Cerebellar nuclear complex (tissue), 1 donor: Measurements from ENCODE around the gene HOXA9.

ENCODE experiments used
- DNase-seq, 2 experiments: peaks; one replicate each; lab custom pipeline; 2025; lab: John Stamatoyannopoulos, UW

HOXA9 gene

DNA sequence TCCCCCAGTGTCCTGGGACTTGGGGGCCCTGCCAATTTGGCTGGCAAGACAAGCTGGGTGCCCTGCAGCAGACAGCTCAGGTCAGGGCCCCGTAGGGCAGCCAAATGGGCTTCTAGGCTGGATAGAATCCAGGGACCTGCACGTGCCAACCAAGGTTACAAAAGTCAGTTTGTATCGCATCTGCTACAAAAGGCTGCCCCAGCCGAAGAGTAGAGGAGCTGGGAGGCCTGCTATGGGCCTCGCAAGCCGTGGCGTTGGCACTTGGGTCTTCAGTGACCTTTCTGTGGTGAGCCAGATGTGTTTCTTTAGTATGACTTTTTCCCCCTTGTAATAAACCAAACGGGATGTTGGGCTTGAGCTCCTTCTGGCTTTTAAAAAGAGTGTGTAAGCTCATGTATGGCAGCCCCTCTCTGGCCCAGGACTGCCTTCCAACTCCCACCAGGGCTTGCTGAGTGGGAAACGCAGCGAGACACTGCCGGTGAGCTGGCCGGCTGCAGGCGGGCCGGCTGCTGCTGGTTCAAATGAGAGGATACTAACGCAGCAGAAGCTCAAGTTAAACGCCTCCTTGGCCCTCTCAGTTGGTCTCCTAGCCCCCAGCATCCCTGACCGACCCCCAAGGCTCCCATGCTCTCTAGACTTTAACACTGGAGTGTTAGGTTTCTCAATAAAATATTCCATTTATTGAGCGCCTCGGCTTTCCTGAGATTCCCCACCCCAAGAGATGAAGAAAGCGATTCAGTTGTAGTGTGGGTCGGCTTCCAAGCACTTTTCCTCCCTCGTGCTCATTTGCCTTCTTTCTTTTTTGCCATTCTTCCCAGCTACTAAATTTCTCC, 11.8 kb upstream of the HOXA9 start:
- DNase-seq, result no peak

DNA sequence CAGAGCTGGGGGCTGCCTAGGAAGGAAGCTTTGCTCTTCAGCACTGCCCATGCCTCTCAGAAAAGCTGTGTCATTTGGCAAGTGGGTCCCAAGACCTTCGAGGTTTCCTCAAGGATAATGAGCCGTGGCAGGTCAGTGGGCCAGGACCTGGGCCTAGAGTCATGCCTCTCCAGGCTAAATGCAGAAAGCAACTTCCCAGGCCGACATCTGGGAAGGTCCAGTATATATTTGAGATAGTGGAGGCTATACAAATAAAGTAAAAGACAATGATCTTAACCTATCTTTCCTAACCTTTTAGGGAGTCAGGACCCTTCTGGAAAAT, 11.1 kb upstream of the HOXA9 start:
- no peak for DNase-seq

DNA sequence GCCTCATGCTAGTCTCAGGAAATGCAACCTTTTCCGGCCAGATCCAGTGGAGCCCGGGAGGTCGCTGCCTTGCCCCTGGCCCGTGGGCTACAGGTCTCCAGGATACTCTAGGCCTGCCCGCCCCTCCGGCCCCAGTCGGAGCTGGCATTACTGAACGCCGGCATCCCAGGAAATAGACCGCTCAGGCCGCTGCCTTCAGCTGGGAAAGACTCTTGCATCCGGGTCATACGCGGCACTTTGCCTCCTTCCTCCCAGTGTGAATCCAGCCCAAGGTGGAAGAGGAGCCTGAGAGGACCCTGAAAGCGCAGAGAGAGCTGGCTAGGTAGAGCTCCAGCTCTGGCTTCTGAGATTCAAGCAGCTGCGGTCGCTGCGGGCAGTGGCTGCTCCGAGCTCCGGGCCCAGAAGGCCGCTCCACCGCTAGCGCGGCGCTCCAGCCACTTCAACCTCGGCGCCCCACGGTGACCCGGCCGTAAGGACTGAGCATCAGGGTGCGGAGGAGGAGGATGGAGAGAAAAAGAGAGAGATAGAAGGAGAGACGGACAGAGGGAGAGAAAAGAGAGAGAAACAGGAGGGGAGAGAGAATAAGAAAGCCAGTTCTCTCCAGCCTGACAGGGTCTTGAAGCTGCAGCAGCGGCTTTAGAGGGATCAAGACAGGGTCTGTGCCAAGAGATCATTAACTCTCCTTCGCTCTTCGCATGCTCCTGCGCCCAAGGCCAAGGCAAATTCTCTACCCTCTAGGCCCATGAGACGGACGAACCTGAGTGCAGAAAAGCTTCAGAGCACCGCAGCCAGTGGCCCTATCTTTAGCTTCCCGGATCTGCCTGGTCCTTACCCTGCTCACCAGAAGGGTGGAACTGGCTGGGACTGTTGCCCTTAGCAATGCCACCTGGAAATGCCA, 10.5 kb upstream of the HOXA9 start:
- no peak for DNase-seq

- DNase-seq, result no peak
These were observed 9.7 kb upstream of the HOXA9 start for GRCh38 chr7:27174874-27175625.

DNA sequence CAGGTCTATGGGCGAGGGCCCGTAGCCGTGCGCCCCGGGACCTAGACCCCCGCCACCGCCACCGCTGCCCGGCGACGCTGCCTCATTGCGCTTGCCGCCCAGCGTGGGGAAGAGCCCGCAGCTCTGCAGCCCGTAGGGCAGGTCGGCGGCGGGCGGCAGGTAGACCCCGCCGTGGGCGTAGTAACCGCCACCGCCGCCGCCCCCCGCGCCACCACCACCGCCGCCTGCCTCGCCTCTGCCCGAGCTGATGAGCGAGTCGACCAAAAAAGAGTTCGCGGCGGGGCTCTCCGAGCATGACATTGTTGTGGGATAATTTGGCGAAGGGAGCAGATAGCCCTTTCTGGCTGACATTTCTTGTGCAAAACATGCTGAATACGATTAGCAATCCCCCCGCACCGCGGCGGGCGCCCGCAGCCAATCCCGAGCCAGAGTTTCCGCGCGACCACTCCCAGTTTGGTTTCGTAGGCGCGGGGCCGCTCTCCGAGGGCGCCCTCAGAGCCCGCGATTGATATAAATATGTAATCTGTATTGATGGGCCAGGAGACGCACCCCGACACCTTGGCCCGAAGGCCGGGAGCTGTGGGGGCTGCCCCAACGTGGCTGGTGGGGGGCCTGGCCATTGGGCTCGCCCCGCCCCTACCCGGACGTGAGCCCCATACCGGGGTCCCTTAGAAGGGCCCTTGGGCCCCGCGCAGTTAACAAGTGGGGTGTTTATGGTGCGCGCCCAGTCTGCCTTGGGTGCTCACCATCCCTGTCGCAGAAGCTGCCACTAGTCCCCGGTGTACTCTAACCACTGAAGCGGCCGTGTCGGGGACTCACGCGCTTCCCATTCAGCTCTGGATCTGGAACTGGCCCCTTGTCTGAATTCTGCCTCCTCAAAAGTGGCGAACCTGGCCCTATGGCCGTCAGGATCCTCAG, 8.9 kb upstream of the HOXA9 start, which contains the start of gene HOXA10:
Gene HOXA10, minus strand, starts transcription at position 365 of the 918 bp plus-strand sequence. Its CDS starts 14 bp downstream, at position 351.
- no peak for DNase-seq

GRCh38 chr7:27173511-27173955, 8.2 kb upstream of the HOXA9 start:
- no peak for DNase-seq

GRCh38 chr7:27172823-27173510, 7.6 kb upstream of the HOXA9 start:
- no peak for DNase-seq

GRCh38 chr7:27172315-27172774, 7.0 kb upstream of the HOXA9 start:
- no peak for DNase-seq

DNA sequence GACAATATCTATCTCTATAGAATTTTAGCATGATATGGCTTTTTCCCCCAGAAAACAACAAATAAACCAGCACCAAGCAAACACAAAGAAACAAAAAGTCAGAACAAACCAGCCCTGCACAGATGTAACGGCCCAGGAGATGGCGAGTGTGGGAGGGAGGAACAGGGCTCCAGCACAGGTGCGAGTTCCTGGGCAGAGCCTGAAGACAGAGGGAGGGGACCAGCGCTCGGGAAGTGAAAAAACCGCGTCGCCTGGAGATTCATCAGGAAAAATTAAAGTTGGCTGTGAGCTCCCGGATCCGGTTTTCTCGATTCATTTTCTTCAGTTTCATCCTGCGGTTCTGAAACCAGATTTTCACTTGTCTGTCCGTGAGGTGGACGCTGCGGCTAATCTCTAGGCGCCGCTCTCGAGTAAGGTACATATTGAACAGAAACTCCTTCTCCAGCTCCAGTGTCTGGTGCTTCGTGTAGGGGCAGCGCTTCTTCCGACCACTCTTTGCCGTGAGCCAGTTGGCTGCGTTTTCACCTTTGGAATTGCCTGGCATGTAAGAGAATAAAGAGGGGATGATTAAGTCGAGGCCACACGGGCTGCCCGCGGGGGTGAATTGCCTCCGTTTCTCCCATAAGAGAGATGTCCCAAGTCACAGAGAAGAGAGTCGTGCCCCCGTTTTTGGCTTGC, 6.4 kb upstream of the HOXA9 start:
- no peak for DNase-seq

- DNase-seq, result no peak
These were observed 5.9 kb upstream of the HOXA9 start for GRCh38 chr7:27171325-27171636.

- no peak for DNase-seq
These were observed 5.3 kb upstream of the HOXA9 start for GRCh38 chr7:27170426-27171324.

DNA sequence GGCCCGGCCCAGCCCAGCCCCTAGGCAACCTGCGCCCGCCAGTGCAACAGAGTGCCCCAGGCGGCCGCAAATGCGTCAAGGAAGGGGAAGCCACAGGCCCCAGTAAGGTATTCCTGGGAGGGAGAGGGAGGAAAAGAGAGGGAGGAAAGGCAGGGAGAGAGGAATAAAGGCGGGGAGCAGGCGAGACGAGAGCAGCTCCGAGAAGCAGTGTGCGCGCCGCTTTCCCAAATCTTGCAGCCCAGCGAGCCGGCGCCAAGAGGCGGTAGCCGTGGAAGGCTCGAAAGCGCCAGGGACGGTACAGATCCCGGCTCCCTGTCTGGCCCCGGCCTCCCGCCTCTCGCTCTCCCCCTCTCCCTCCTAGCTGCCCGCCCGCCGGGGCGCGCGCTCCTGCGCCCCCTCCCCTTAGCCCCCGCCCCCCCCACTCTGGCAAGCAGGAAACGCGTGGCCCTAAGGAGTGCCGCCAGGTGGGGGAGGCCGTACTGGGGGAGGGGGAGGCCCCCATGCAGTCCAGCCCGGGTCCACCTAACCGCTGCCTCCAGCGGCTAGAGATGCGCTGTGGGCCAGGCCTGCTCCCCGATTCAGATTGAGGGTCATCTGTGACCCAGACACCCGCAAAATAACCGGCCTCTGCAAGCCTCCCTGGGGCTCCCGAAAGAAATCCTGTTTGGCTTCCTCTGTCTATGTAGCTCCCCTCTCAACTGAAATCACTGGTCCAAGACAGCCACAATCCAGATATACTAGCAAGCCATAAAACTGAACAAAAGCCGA, 4.5 kb upstream of the HOXA9 start:
- no peak for DNase-seq

GRCh38 chr7:27168265-27168947, 3.1 kb upstream of the HOXA9 start:
- DNase-seq, result no peak

DNA sequence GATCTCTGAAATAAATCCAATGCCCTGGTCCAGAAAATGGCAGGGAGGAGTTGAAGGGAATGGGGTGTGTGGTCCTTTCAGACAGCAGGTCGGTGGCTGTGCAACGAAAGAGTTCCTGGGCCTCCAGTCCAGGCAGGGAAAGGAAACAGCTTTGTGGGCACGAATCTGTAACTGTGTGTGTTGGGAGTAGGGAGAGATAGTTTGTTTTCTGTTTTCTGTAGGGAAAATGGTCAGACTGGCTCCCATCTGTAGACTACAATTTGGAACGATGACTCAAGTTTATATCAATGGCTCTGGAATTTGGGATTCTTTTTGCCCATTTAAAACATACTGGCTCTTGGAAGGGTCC, 2.6 kb upstream of the HOXA9 start:
- DNase-seq, result no peak

DNA sequence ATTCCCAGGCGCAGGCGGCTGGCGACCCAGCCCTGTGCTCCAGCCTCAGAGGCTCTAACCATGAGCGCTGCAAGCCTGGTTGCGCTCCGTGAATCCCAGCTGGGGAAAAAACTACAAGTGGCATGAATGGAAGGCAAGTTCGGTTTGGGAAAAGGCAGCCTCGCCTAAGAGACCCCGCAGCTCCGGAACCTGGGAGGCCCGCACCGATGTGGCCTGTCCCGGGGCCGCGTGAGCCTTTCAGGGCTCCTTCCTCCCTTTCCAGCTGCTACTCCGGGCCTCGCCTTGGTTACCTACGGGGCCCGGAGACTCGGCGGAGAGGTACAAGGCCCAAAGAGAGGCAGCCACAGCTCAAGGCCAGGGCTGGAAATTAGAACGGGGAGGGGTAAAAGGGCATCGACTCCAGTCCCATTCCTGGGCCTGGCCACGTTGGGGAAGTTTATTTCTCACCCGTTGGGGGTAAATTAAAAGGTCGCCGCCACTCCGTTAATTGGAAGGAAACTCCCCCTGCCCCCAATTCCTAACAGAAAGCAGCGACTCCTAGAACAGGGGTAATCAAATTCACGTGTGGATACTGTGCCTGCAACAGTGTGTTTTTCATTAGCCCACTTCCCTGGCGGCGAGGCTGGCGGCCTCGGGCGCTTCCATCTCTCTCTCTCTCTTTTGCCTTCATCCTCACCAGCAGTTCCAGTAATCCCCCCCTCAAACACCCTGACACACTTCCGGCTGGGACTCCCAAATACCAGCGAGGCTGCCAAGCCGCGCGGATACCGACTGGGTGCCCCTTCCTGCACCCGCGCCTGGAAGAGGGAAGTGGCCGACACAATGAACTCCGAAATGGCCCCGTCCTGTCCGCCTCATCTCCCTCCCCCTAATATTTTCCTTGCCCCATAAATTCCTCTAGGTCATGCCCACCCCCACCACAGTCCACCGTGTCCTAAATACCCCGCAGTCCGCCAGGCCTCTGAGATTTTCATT, 1.5 kb upstream of the HOXA9 start:
- no peak for DNase-seq

GRCh38 chr7:27165996-27166530, 726 bp upstream of the HOXA9 start:
- no peak for DNase-seq
